Measurements from ENCODE around the gene BMP2K. TPM values are rescaled to one million over a fixed set of nuclear protein-coding genes. Genes with fewer than 3 reads are reported as not detected.
A peak's percentile ranks its signal among the peaks of the same experiment; 100 is the strongest.

The BMP2K gene
- total and polyA plus RNA-seq, 2 donors (not counting 1 experiment from before 2014, with no cell fraction given) = 54.8 to 126 TPM

DNA sequence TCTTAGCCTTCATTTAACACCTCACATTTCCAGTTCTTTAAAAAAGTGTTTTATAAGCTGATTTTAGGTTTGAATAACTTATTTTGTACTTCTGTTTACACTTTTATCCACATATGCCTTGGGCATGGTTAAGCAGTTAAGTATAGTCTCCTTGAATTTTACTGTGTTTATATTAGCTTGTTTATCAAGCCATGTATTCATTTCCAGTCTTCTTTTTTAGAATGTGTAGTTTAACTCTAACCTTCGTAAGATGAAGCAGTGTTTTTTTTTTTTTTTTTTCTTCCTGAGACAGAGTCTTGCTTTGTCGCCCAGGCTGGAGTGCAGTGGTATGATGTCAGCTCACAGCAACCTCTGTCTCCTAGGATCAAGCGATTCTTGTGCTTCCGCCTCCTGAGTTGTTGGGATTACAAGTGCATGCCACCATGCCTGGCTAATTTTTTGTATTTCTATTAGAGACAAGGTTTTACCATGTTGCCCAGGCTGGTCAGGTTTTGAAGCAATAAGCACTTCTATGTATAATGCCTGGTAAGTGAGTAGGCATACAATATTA, 42.5 kb downstream of the BMP2K start:
- H3K9me3 ChIP-seq (ENCODE audit: control insufficient read depth, insufficient read depth, low read depth, low read length) = no peaks in the 10 kb centered on the region
- no peak overlapping the region for H3K27ac ChIP-seq (ENCODE audit: insufficient read depth, low read length)
- no peak overlapping the region for H3K4me2 ChIP-seq (ENCODE audit: extremely low read depth, insufficient read depth, low read length)
- TF ChIP-seq, protein P1, sequence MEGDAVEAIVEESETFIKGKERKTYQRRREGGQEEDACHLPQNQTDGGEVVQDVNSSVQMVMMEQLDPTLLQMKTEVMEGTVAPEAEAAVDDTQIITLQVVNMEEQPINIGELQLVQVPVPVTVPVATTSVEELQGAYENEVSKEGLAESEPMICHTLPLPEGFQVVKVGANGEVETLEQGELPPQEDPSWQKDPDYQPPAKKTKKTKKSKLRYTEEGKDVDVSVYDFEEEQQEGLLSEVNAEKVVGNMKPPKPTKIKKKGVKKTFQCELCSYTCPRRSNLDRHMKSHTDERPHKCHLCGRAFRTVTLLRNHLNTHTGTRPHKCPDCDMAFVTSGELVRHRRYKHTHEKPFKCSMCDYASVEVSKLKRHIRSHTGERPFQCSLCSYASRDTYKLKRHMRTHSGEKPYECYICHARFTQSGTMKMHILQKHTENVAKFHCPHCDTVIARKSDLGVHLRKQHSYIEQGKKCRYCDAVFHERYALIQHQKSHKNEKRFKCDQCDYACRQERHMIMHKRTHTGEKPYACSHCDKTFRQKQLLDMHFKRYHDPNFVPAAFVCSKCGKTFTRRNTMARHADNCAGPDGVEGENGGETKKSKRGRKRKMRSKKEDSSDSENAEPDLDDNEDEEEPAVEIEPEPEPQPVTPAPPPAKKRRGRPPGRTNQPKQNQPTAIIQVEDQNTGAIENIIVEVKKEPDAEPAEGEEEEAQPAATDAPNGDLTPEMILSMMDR (conservative IDR thresholded peaks at IDR 0.05 in 1 of 2, IDR thresholded peaks at IDR 0.05 in 1 of 2; ENCODE audit: low read depth in 1 of 2, low read length in 2 of 2) = no peak
- no peak for TF ChIP-seq EZH2 (IDR thresholded peaks at IDR 0.05; ENCODE audit: low read length, missing control alignments)
- H2AFZ ChIP-seq (ENCODE audit: low read length) = no peak overlapping the region
- H3K4me1 ChIP-seq (ENCODE audit: control insufficient read depth, extremely low read depth, insufficient read depth, low read length) = no peaks in the 10 kb centered on the region
- DNase-seq (ENCODE audit: low read depth in 2 of 2) = peak in 1 of 2 donors; percentile 6
- H3K27me3 ChIP-seq (ENCODE audit: control insufficient read depth, insufficient read depth, low read length) = no peaks in the 10 kb centered on the region
- no peaks in the 10 kb centered on the region for H4K20me1 ChIP-seq (ENCODE audit: control insufficient read depth, extremely low read depth, insufficient read depth, low read length)
- no peaks in the 10 kb centered on the region for H3K36me3 ChIP-seq (ENCODE audit: control insufficient read depth, insufficient read depth, low read length)
- H3K79me2 ChIP-seq (ENCODE audit: control insufficient read depth, insufficient read depth, low read length) = peaks cover 79% of the 10 kb centered on the region
- no peak overlapping the region for H3K4me3 ChIP-seq (replicated peaks in 1 of 4; ENCODE audit: control extremely low read depth in 1 of 4, insufficient read depth in 1 of 4, low read depth in 3 of 4, low read length in 4 of 4)
- H3K9ac ChIP-seq (ENCODE audit: insufficient read depth, low read length) = no peak overlapping the region

GRCh38 chr4:78824001-78824400, 47.9 kb downstream of the BMP2K start:
- Histone ChIP-seq H4K20me1 (ENCODE audit: control insufficient read depth, extremely low read depth, insufficient read depth, low read length) (no peaks in the 10 kb centered on the region), H3K4me3 (replicated peaks in 1 of 4; ENCODE audit: control extremely low read depth in 1 of 4, insufficient read depth in 1 of 4, low read depth in 3 of 4, low read length in 4 of 4) (no peak overlapping the region), H3K4me2 (ENCODE audit: extremely low read depth, insufficient read depth, low read length) (no peak overlapping the region), H3K9me3 (ENCODE audit: control insufficient read depth, insufficient read depth, low read depth, low read length) (no peaks in the 10 kb centered on the region), H3K79me2 (ENCODE audit: control insufficient read depth, insufficient read depth, low read length) (peaks cover 57% of the 10 kb centered on the region), H2AFZ (ENCODE audit: low read length) (no peak overlapping the region), H3K27me3 (ENCODE audit: control insufficient read depth, insufficient read depth, low read length) (no peaks in the 10 kb centered on the region), H3K4me1 (ENCODE audit: control insufficient read depth, extremely low read depth, insufficient read depth, low read length) (no peaks in the 10 kb centered on the region), H3K9ac (ENCODE audit: insufficient read depth, low read length) (no peak overlapping the region), H3K36me3 (ENCODE audit: control insufficient read depth, insufficient read depth, low read length) (peaks cover 3% of the 10 kb centered on the region), H3K27ac (ENCODE audit: insufficient read depth, low read length) (no peak overlapping the region)
- TF ChIP-seq EZH2 (IDR thresholded peaks at IDR 0.05; ENCODE audit: low read length, missing control alignments) = no peak
- TF ChIP-seq, protein P1 (conservative IDR thresholded peaks at IDR 0.05 in 1 of 2, IDR thresholded peaks at IDR 0.05 in 1 of 2; ENCODE audit: low read depth in 1 of 2, low read length in 2 of 2) = no peak
- no peak for DNase-seq (ENCODE audit: low read depth in 2 of 2)

- H3K4me3 ChIP-seq (replicated peaks in 1 of 4; ENCODE audit: control extremely low read depth in 1 of 4, insufficient read depth in 1 of 4, low read depth in 3 of 4, low read length in 4 of 4) = no peak overlapping the region
- TF ChIP-seq, protein P1 (conservative IDR thresholded peaks at IDR 0.05 in 1 of 2, IDR thresholded peaks at IDR 0.05 in 1 of 2; ENCODE audit: low read depth in 1 of 2, low read length in 2 of 2) = no peak
- TF ChIP-seq EZH2 (IDR thresholded peaks at IDR 0.05; ENCODE audit: low read length, missing control alignments) = no peak
Observed at GRCh38 chr4:78827191-78827590, 51.0 kb downstream of the BMP2K start.

More at GRCh38 chr4:78827191-78827590, 51.0 kb downstream of the BMP2K start:
- Histone ChIP-seq H3K27ac (ENCODE audit: insufficient read depth, low read length) (no peak overlapping the region), H3K79me2 (ENCODE audit: control insufficient read depth, insufficient read depth, low read length) (peaks cover 31% of the 10 kb centered on the region), H2AFZ (ENCODE audit: low read length) (no peak overlapping the region), H4K20me1 (ENCODE audit: control insufficient read depth, extremely low read depth, insufficient read depth, low read length) (no peaks in the 10 kb centered on the region), H3K4me2 (ENCODE audit: extremely low read depth, insufficient read depth, low read length) (no peak overlapping the region), H3K27me3 (ENCODE audit: control insufficient read depth, insufficient read depth, low read length) (no peaks in the 10 kb centered on the region), H3K9ac (ENCODE audit: insufficient read depth, low read length) (no peak overlapping the region), H3K36me3 (ENCODE audit: control insufficient read depth, insufficient read depth, low read length) (peaks cover 3% of the 10 kb centered on the region), H3K9me3 (ENCODE audit: control insufficient read depth, insufficient read depth, low read depth, low read length) (no peaks in the 10 kb centered on the region), H3K4me1 (ENCODE audit: control insufficient read depth, extremely low read depth, insufficient read depth, low read length) (no peaks in the 10 kb centered on the region)
- no peak for DNase-seq (ENCODE audit: low read depth in 2 of 2)
